SKM-1 treated with dmso at 0.1 percent for 144 hours (cell line): Measurements from ENCODE around the gene BPGM.
"Not testable (repeated sequence)": the region's sequence is repeated elsewhere in the genome, so short reads cannot be mapped to it uniquely, and the experiment has no call there.

Experiments
- DNase-seq: peaks from one replicate; lab custom pipeline; 2025; ENCODE audit not compliant: unreplicated experiment; lab: John Stamatoyannopoulos, UW

BPGM gene

DNA sequence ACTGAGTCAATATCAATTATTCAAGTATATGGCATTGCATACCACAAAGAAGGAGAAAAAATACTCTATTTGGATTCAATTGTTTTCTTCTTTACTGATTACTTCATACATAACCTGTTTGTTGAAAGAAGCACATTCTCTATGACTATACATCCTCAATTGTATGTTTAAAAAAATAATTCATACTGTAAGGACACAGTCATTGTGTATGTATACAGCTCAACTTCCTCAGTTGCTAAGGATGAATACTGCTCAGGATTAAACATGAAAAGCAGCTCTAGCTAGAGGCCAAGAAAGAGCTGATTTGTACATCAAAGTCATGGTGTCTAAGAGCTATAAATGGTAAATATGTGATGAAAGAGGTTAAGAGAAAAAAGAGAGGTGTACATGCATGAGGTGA, 15.8 kb upstream of the BPGM start:
- no peak for DNase-seq

DNA sequence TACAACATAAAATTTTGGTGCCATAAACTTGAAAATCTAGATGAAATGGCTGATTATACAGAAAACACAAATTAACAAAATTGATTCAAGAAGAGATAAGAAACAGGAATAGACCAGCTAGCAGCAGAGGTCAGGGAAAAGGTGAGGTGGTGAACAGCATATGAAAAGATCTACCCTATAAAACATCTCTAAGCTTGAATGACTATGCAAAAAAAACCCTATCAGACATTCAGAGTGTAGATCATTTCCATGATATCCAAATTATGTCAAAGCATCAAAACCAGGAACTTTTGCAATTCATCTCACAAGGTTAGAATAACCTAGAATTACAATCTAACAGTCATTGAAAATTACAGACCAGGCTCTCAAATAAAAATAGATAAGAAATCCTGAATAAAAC, 14.6 kb upstream of the BPGM start:
- no peak for DNase-seq

DNA sequence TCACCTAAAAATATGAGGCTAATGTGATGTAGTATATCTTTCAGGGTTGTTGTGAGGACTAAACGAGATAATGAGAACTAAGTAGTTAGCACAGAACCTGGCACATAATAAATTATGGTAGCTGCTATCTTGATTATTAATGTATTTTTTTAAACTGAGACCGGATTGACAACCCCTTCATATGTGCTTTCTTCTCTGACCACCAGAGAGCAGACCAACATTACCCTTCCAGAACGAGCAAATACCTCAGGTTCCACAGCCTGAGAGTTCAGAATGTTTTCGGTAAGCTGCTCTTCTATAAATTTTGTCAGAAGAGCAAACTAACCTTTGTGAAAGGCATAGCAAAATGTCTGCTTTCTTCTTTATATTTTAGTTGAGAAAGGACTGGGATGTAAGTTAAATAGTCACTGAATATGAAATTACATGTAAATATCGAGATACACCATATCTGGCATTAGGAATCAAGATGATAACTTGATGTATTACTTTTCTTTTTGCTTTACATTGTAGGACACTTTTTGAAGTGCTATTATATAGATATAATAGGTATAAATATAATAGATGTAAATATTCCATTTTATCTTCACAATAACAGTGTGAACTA, 13.6 kb upstream of the BPGM start:
- DNase-seq = peak; percentile 38

DNA sequence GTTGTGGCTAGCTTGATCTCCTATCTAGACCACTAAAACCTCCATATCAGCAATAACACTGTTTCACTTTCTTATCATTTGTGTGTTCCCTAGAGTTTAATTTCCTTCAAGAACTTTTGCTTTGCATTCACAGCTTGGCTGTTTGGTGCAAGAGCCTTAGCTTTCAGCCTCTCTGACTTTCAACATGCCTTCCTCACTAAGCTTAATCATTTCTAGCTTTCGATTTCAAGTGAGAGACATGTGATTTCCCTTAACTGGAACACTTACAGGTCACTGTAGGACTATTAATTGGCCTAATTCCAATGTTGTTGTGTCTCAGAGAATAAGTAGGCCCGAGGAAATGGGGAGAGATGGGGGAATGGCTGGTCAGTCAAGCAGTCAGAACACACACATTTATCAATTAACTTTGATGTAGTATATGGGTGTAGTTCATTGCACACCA, 10.6 kb upstream of the BPGM start:
- no peak for DNase-seq

DNA sequence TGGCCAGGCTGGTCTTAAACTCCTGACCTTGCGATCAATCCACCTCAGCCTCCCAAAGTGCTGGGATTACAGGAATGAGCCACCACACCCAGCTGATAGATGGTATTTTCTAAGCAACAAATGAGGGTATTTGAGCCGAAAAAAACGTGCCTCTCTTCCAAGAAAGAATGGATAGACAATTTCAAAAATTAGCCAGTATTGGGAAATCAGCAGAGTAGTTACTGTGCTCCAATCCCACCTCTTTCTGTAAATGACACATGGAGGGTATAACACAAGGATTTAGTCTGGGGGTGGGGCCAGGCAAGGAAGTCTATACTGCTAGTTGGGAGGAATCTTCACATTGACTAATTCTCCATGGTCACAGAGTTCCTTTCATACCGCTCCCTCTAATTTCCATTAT, 9.2 kb upstream of the BPGM start:
- no peak for DNase-seq

DNA sequence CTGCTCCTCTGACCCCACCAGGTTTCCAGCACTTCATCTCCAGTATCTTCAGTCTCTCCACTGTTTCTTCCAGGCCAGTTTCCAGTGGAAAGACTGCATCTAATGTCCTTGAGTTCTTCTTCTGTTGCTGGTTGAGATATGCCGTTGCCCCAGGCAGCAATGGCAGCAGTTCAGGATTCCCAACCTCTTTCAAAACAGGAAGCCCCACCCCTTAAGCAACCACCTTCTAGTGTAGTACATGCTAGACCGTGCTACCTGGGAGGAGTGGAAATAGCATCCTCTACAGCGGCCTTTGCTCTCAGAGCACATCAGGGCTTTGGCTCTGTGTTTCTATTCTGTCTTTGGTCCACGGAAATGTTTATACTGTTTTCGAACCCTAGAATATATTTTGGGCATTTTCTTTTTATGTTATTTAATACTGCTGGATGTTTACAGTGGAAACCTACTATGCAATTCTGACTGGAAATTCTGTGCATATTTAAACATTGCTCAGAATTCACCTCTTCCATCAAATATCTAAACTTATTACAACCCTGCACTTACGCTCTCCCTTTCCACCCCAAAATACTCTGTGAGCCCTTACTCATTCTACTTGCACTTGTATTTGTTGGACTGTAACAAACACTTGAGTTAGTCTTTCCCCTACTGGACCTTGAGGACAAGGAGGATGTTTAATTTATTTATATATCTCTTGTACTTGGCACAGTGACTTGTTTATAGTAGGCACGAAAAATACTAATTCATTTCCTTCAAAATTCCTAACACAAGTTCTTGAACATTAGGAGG, 8.5 kb upstream of the BPGM start:
- DNase-seq = no peak

DNA sequence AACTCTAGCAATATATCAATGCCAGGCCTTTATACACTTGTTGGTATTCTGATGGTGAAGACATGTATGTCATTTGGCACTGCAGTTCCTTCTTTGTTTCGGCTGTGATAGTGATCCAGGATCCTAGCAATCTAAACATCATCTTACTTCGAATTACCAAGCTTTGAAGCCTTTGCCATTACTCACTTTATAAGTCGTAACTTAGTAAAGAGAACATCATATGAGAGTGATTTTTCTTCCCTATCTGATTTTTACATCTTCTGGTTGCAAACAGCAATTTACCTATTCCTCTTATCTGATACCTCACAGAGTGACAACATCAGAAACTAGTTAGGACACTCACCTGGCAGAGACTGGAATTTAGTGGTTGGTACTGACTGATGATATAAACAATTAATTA, 7.6 kb upstream of the BPGM start:
- no peak for DNase-seq

DNA sequence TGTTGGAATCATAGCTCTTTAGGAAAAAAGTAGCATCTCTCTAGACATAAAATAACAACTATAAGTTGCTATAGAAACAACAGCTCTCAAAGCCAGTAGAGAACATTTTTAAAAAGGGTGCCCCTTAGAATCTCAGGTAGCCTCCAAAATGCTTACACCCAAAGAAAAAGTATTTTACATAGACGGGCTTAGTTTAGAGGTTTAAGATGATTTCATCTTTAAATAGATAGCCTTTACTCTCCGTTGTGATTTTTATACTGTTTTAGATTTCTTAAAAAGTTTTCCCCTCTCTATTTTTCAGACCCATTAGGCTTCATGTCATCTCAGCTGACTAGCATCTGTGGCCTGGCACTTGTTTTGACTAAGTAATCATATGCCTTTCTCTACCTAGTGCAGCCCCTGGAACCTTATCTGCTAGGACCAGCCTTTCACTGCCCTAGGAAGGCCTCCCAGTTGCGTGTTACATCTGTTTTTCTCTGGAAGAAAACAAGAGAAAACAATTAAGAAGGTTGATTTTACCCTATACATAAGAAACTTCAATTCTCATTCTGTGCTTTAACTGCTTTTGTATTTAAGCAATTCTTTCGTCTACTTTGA, 6.9 kb upstream of the BPGM start:
- DNase-seq = no peak

DNA sequence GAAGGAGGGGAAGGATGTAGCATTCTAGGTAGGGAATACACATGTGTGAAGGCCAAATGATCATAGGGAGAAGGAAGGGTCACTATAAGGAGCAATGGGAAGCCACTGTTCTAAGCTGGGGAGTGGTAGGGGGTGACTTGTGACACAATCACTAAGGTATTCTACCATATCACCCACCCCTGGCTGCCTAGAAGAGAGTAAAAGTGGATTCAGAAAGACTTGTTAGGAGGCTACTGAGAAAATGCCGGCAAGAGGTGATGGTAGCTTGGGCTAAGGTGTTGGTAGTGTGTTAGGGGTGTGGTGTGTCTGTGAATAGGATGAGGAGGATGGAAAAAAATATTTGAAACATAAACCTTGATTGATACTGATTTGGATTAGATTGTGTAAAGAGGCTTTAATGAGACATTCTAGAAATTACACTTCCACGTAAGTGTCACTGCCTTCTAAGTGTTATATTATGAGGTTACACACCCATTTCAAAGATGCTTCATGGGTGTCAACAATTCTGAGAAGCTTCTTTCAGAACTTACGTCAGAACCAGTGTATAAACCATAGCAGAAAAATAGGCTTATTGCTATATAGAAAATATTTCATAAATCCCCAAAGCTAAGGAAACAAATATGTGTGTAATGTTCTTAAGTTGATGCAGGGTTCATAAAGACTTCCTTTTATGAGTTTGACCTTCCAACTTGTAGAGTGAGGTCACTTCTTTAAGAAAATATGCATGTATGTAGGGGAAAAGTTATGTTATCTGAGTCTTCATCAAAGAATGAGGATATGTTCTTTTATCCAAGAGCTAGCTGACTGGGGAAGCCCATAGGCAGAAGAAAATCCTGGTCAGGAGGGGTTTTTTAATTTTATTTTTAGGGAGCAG, 5.6 kb upstream of the BPGM start:
- no peak for DNase-seq

DNA sequence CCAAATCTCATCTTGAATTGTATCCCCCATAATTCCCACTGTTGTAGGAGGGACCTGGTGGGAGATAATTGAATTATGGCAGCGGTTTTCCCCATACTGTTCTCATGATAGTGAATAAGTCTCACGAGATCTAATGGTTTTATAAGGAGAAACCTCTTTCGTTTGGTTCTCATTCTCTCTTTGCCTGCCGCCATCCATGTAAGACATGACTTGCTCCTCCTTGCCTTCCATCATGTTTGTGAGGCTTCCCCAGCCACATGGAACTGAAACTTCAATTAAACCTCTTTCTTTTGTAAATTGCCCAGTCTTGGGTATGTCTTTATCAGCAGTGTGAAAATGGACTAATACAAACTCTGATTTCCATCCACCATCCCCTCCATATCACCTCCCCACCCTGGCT, 4.7 kb upstream of the BPGM start:
- DNase-seq = not testable (repeated sequence)

DNA sequence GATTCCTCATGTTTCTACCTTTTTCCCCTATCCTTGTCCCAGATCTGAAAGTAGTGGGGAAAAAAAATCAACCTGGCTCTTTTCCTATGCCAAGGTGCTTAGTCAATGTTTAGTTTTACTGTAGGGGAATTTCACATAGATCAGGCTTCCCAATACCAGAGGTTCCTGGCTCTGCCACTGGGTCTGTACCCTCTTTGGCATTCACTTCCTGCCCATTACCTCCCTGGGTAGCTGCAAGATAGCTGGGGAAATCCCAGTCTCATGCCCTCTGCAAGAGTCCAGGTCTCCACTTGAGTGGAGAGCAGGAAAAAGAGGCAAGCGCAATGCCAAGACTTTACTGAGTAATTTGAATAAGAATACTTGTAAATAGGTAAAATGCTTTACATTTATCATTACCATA, 3.5 kb upstream of the BPGM start:
- DNase-seq = no peak

DNA sequence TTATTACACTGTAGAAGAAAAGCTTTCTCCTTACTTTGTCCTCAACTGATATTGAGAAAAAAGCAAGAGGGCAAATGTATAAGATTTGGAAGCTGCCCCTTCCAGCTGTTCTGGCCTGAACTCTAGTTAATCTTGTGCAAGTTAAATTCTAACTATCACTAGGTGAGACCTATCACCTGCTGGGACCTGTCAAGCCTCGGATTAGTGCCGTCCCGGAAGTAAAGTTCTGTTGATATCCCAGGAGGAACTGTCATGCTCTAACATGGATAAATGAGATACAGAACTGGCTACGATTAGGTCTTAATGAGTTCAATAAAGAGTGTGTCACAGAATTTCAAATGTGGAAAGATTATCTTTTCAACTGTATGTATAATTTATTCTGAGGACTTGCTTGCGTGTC, 1.2 kb upstream of the BPGM start:
- DNase-seq = no peak

DNA sequence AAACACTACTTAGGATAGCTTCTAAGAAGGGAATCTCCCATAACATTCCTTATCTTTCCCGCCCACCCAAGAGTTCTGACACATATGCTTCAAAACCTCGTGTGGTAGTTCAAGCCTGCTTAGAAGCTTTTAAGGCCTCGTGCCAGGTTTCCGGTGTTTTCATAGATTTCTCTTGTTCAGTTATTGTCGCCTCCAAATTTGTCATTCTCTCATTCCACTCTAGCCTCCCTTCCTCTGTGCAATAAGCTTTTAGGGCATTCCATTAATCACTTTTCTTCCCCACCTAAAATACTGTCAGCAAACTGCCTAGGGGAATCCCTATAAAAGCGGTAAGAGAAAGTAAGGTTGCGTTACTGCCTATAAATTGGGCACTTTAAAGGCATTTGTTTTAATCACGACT, 718 bp upstream of the BPGM start:
- DNase-seq = no peak

DNA sequence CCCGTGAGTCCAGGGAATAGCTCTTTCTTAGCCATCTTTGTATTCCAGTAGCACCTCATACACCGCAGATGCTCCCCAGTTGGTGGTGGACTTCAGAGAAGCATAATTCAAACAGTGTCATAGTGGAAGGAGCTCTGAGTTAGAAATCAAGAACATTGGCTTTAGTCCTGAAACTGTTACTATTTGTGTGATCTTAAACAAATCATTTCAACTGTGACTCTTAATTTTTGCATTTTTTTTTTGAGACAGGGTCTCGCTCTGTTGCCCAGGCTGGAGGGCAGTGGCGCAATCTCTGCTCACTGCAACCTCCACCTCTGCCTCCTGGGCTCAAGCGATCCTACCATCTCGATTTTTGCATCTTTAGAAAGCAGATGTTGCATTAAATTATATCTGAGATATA, 1.8 kb downstream of the BPGM start:
- DNase-seq = no peak

DNA sequence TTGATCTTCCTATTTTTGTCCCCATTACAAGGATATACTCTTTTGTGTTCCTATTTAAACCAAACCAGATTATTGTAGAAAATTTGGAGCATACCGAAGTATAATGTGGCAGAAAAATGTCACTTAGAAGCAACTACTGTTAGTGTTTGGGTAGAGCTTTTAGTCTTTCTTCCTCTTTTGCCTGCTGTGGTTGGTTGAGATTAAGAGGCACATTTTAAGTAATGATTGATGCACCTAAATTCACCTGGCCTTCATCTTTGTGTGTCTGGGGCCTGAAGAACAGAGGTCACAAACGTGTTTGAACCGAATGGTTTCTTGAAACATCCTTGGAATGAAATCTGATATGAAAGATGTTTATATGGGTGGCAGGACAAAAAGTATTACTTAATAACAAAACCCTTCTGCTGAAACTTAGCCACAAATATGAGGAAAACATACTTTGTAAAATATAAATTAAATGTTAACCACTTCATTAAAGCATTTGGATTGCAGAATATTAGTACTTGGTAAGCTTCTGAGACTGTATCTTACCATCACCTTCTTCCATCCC, 2.6 kb downstream of the BPGM start:
- no peak for DNase-seq

DNA sequence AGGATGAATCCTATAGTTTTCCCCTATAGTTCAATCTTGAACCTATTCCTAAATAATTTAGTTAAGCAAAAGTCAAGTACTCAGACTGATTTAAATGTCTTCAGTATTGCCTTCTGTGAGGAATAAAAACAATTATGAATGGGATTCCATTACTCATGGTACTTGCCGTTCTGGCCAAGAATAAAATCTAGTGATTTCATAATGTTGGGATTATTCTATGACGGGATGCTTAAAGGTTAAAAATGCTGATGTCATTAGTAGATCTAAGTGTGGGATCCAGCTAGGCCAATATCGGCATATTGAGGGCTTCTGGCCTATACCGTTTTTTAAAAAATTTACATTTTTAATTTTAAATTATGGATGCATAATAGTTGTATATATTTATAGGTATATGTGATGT, 5.3 kb downstream of the BPGM start:
- no peak for DNase-seq

DNA sequence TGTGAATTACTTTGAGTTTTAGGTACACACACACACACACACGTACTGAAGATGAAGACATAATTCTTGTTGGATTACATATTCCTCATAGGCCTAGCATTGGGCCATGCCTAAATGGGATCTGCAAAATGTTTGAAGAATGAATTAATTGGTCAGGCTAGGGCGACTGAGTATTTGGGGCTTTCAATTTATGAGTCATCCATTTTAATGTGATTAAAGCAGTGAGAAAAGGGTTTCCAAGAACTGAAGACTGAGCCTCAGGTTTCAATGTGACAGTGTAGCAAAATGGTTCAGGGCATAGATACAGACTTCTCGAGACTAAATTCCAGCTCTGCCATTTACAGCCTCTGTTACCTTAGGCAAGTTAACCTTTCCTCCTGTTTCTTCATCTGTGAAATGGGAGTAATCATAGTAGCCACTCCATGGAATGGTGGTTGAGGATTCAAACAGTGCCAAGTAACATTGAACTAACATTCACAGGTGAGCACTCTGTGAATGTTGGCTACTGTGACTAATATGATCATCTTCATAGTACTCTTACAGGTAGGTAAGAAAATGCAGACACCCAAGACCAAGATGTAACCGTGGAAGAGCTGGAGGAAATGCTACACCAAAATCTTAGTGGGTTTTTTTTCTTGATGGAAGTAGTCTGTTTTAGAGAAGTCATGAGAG, 7.6 kb downstream of the BPGM start:
- DNase-seq = no peak

DNA sequence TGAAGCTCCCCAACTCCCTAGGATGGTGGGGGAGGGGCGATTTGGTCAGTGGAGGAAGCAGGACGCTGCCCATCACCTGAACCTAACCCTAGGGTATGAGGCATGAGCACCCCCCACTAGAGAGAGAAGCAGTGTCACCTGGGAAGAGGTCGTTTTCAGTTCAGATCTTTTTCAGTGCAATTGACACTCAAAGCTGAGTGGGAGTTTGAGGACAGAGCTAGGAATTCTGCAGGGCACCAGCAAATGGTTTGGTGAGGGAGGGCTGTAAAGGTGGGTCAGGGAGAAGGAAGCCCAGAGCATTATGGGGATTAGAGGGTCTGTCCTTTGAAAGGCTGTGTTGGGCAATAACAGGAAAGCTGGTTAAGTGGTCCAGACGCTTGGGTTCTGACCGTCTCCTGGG, 10.9 kb downstream of the BPGM start:
- no peak for DNase-seq

DNA sequence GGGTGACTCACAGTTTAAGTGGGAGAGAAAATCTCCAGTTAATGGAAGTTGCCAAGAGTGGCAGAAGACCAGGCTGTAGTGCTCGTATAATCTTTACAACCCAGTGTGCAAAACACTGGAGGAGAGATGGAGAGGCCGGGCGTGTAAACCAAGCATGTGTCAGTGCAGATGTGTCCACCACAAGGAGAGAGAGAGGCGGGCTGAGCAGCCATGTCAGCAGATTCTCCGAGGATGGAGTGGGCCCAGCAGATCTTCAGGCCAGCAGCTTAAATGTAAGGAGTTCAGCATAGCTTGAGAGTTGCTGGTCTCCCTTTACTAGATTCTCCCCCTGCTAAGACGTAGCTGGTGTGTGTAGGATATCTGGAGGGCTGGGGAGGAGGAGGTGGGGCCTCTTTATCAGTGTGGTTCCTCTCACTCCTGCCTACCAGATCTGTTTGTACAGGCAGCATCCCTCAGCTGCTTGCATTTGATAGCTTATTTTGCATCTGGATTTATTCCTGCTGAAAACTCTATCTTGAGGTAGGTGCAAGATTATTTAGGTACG, 13.7 kb downstream of the BPGM start:
- DNase-seq = no peak

DNA sequence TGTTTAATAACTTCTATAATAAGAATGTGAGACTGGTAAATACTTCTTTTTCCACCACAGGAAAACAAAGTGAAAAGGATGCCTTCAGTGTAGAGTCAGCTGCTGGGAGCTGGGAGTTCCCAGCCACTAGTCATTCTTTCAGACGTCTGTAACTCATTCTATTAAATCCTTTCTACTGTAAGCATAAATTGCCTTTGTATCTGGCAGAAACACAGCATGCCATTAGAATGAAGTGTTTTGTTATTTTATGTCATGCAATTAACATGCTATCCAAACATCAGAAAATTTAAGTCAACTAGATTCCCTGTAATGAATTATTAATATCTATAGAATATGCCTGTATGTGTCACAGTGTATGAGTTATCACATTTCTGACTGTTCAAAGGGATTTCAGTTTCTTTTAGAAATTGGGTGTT, 14.3 kb downstream of the BPGM start:
- DNase-seq = no peak
